ENCODE measurements around the gene SEC23A. TPM values are rescaled to one million over a fixed set of nuclear protein-coding genes. Genes with fewer than 3 reads are reported as not detected.
A peak's percentile ranks its signal among the peaks of the same experiment; 100 is the strongest.
"Not testable (repeated sequence)": the region's sequence is repeated elsewhere in the genome, so short reads cannot be mapped to it uniquely, and the experiment has no call there.

SEC23A gene
- polyA plus RNA-seq, 1 donor from 2014 or later: 23.0 TPM

DNA sequence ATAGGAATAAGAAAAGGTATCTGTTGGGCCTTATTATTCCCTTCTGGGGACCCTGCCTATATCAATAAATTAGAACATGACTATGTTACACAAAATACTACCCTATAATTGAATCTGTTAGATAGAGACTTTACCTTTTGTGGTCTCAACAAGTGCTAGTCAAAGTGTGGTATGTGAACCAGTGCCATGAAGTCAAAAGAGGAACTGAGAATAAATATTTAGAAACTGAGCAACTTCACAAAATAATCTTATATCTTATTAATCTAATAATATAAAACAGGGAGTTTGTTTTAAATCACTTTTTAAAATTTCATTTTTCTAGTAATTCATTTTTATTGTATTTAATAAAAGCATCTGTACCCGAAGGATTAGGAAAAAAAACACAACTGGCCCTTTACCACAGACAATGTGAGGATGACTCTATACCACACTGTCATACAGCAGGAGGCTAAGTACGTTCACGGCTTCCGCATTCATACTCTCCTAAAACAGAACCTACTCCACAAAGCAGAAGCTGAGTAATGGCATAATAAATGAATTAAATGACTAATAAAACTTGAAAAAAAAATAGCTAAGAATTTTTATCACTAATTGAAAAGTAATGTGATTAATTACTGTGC is 42.1 kb downstream of the SEC23A start:
- peaks cover 0 to 4% (median 3%) of the 10 kb centered on the region in 3 donors for H3K9me3 Mint-ChIP-seq
- peaks cover 24% of the 10 kb centered on the region for H3K36me3 Mint-ChIP-seq
- peak overlapping the region in 2 of 3 donors; percentile 48 to 50 for H3K27ac Mint-ChIP-seq
- no peaks in the 10 kb centered on the region for H3K27me3 Mint-ChIP-seq
- no peak overlapping the region for H3K4me3 Mint-ChIP-seq
- peaks cover 11 to 23% (median 19%) of the 10 kb centered on the region in 3 donors for H3K4me1 Mint-ChIP-seq

DNA sequence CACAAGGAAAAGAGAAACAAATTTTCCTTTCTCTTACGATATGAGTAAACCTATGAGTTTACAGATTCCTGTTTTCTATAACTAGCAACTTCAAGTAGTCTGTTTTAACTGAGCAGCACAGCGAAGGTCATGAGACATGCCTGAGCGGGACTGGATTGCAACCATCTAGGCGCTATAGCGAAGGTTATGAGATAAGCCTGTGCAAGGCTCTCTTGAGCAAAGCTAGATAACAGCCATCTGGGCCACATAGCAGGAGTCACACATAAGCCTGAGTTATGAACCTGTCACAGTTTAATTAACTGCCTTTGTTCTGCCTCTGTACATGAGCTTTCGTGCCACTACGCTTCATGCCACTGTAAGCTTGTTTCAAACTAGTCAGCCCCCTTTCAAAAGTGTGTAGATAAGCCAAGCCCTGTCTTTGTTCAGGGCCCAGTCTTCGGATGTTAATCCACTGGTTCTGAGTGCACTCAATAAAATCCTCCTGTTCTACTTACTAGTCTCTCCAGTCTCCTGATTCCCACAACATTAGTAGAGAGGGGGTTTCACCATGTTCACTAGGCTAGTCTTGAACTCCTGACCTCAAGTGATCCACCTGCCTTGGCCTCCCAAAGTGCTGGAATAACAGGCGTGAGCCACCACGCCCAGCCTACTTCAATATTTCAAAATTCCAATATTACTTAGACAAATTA is 47.1 kb downstream of the SEC23A start:
- Mint-ChIP-seq H3K4me3 (peak overlapping the region in 1 of 4 donors; percentile 72), H3K27me3 (no peaks in the 10 kb centered on the region), H3K4me1 (peaks cover 6 to 13% (median 10%) of the 10 kb centered on the region in 3 donors), H3K9me3 (peaks cover 3 to 7% (median 7%) of the 10 kb centered on the region in 3 donors), H3K36me3 (peaks cover 20% of the 10 kb centered on the region), H3K27ac (peak overlapping the region in 1 of 3 donors; percentile 53)

DNA sequence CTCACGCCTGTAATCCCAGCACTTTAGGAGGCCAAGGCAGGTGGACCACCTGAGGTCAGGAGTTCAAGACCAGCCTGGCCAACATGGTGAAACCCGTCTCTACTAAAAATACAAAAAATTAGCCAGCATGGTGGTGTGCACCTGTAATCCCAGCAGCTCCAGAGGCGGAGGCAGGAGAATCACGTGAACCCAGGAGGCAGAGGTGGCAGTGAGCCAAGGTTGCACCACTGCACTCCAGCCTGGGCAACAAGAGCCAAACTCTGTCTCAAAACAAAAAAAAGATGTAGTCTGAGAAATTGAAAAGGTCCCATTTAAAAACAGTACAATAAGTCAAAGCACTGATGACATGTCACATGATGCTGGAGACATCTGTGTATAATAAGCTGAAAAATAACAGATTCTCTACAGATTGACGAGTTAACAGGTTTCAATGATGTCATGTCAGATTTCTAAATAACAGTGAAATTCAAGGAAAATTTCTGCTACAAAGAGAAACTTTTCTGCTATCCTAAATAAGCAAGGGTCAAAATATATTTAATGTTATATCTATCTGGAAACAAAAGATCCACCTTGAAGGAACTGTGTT is 50.1 kb downstream of the SEC23A start:
- not testable (repeated sequence) for H3K27me3 Mint-ChIP-seq, H3K27ac Mint-ChIP-seq, H3K4me1 Mint-ChIP-seq, H3K9me3 Mint-ChIP-seq, H3K4me3 Mint-ChIP-seq
- H3K36me3 Mint-ChIP-seq: peaks cover 16% of the 10 kb centered on the region

DNA sequence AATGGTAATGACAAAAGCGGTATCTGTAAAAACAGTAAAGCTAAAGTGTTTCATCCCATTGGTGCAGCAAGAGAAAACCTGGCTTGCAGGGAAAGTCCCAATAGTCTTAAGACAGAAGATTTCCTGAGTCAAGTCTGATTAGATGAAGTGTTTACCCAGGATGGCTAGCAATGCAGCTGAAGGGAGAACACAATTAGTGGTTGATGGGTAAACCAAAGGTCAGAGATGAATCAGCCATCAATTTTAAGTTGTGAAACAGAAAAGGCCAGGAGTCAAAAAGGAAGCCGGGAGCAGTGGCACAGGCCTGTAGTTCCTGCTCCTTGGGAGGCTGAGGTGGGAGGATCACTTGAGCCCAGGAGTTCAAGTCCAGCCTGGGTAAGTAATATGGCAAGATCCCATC is 52.6 kb downstream of the SEC23A start:
- Mint-ChIP-seq H3K27ac (no peak overlapping the region), H3K9me3 (peaks cover 0 to 4% (median 3%) of the 10 kb centered on the region in 3 donors), H3K27me3 (no peaks in the 10 kb centered on the region), H3K4me1 (no peaks in the 10 kb centered on the region), H3K4me3 (peak overlapping the region in 1 of 4 donors; percentile 17), H3K36me3 (peaks cover 16% of the 10 kb centered on the region)

DNA sequence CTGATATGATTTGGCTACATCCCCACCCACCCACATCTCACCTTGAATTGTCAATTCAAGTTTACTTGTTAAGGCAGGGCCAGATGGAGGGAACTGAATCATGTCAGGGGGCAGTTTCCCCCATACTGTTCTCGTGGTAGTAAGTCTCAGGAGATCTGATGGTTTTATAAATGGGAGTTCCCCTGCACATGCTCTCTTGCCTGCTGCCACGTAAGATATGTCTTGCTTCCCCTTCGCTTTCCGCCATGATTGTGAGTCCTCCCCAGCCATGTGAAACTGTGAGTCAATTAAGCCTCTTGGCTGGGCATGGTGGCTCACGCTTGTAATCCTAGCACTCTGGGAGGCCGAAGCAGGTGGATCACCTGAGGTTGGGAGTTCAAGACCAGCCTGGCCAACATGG is 57.1 kb downstream of the SEC23A start:
- H3K9me3 Mint-ChIP-seq, H3K4me3 Mint-ChIP-seq, H3K4me1 Mint-ChIP-seq, H3K27me3 Mint-ChIP-seq: not testable (repeated sequence)
- Mint-ChIP-seq H3K27ac (peak overlapping the region in 1 of 3 donors; percentile 39), H3K36me3 (peaks cover 13% of the 10 kb centered on the region)

DNA sequence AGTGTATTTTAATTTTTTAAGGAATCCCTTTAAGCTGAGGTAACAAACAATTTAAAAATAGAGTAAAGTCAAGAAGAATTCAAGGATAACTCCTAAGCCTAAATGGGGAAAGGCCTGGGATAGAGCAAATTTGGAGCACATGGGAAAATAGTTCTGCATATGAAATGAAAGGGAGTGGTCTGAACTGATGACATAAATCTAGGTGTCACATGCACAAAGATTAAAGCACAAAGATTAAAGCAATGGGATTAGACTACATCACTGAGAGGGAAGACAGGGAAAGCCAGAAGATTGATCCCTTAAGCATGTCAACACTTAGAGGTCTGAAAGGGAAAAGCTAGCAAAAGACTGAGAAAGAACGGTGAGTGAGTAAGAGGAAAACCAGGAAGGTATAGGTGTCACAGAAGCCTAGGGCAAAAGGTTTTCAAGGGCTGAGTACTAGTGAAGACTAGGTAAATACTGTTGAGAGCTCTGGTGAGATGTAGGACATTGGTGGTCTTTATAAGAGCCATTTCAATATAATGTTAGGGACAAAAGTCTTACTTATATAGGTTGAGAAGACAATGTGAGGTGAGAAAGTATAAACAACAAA is 59.6 kb downstream of the SEC23A start:
- H3K9me3 Mint-ChIP-seq: no peaks in the 10 kb centered on the region
- peaks cover 6 to 9% (median 6%) of the 10 kb centered on the region in 3 donors for H3K4me1 Mint-ChIP-seq
- no peak overlapping the region for H3K4me3 Mint-ChIP-seq
- H3K27me3 Mint-ChIP-seq: no peaks in the 10 kb centered on the region
- peaks cover 20% of the 10 kb centered on the region for H3K36me3 Mint-ChIP-seq
- H3K27ac Mint-ChIP-seq: no peak overlapping the region

DNA sequence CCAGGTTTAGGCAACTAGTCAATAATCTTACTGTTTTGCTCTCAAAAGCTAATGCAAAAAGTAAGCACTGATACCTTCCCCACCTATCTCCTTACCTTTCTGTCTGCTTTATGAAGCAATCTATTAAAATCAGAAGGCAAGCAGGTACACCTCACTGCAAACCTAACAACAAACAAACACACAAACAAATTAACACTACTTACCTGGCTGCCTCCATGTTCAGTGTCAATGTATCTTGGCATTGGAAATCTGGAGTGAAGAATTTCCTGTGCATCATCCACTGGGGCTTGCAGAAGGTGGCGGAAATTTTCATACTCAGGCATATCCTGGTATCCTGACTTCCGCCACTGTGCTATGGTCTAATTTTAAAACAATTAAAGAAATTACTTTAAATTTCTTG is 62.5 kb downstream of the SEC23A start:
- Mint-ChIP-seq H3K4me1 (peaks cover 6 to 9% (median 7%) of the 10 kb centered on the region in 3 donors), H3K9me3 (no peaks in the 10 kb centered on the region), H3K27ac (no peak overlapping the region), H3K36me3 (peaks cover 15% of the 10 kb centered on the region), H3K27me3 (no peaks in the 10 kb centered on the region), H3K4me3 (no peak overlapping the region)

DNA sequence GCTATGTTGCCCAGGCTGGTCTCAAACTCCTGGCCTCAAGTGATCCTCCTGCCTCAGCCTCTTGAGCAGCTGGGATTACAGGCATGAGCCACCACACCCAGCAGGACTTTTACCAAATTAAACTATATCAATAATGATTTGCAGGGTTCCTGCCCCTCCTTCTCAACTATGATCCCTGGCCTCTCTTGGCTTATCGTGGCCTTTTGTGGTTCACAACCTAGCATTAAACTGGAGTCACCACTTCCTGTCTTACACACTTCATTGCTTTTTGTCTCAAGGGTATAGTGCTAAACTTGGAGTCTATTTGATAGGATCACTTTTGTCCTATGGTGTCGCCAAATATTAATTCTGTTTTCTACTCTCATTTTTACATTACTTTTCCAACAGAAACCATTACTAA is 64.5 kb downstream of the SEC23A start:
- H3K4me1 Mint-ChIP-seq: peaks cover 6 to 9% (median 6%) of the 10 kb centered on the region in 3 donors
- peak overlapping the region in 1 of 4 donors; percentile 34 for H3K4me3 Mint-ChIP-seq
- H3K36me3 Mint-ChIP-seq: peaks cover 10% of the 10 kb centered on the region
- H3K9me3 Mint-ChIP-seq: no peaks in the 10 kb centered on the region
- H3K27ac Mint-ChIP-seq: peak overlapping the region in 1 of 3 donors; percentile 20
- no peaks in the 10 kb centered on the region for H3K27me3 Mint-ChIP-seq

DNA sequence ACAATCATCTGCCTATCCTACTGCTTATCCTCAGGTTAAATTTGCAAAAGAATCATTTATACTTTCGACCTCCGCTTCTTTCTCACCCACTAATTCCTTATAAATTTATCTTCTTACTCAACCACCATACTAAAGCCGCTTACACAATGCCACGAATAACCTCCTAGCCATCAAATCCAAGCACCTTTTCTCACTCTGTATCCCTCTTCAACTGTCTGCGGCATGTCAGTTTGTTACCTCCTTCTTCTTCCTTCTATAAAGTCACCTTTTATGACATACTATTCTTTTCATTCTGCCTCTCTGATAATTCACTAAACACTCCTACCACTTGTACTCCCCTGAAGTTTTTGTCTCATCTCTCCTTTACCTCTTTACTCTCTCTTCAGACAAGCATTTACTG is 66.3 kb downstream of the SEC23A start:
- no peaks in the 10 kb centered on the region for H3K9me3 Mint-ChIP-seq

DNA sequence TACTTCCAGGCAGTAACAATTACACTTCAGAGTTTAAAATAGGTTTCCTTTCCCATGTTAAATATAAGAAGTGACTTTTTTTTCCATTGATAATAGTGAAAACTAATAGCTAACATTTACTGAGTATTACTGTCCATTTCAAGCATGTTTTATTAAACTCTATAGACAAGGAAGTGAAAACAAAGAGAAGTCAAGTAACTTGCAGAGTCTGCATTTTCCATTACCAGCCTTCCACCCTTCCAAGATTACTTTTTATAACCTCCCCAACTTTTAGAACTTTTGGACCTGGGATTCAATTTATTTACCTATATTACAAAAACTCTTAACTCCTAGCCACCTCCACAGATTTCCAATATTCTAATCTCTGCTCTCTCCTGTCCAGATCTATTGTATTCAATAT is 67.7 kb downstream of the SEC23A start:
- H3K4me3 Mint-ChIP-seq: no peak overlapping the region
- H3K27ac Mint-ChIP-seq: no peak overlapping the region
- no peaks in the 10 kb centered on the region for H3K9me3 Mint-ChIP-seq
- H3K27me3 Mint-ChIP-seq: no peaks in the 10 kb centered on the region
- H3K4me1 Mint-ChIP-seq: peaks cover 6 to 9% (median 6%) of the 10 kb centered on the region in 3 donors
- peaks cover 18% of the 10 kb centered on the region for H3K36me3 Mint-ChIP-seq

More for the DNA sequence above, 66.3 kb downstream of the SEC23A start:
- Mint-ChIP-seq H3K27ac (no peak overlapping the region), H3K27me3 (no peaks in the 10 kb centered on the region), H3K4me3 (no peak overlapping the region), H3K4me1 (peaks cover 6 to 9% (median 6%) of the 10 kb centered on the region in 3 donors), H3K36me3 (peaks cover 13% of the 10 kb centered on the region)

DNA sequence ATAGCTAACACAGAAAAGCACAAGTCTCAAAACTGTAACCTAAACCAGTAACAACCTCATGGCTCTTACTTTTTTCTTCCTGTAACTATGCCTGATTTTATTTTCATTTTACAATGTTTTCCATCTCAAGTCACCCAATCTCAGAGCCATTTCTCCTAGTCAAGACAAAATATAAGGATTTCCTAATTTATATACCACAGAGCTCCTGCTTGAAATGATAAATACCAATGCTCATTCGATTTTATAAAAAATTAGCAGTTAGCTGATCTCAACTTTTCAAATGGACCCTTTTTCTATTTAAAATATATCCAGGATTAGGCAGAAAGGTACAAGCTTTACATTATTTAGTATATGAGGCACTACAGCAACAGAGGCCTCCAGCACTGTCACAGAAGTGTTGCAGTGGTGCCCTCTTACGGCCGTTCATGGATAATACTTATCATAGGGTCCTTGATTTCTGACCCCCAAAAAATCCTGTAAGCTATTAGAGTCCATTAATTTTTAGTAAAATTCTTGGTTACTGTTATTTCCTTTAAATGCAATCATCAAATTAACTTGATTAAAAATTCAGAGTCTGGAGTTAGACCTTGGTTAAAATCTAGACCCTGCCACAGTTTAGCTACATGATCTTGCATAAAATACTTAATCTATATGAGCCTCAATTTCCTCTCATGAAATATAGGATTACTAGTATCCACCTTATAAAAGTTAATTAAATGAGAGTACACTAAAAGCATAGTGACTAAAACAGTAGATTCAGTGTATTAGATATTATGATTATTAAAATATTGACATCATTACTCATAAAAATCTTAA is 68.3 kb downstream of the SEC23A start:
- H3K4me1 Mint-ChIP-seq: peaks cover 6 to 9% (median 6%) of the 10 kb centered on the region in 3 donors
- H3K27ac Mint-ChIP-seq: peak overlapping the region in 1 of 3 donors; percentile 18

DNA sequence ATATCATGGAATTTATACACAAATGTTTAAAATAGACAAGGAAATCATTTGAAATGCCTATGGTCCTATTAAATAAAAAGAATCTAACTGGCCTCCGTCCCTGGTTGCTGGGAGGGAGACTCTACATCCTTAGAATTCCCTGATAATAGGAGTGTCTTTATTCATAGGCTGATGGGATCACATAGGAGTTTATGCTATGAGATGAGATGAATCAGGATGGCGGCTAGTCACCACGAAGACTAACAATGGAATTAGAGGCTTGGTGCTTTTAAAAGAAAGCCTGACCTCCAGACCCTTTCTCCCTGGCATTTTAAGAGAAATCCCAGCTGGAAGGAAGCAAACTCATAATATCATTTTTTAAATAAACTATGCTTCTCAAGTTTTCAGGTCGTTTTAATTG is 69.7 kb downstream of the SEC23A start:
- no peak overlapping the region for H3K27ac Mint-ChIP-seq
- H3K4me3 Mint-ChIP-seq: no peak overlapping the region
- H3K4me1 Mint-ChIP-seq: peaks cover 0 to 4% (median 0%) of the 10 kb centered on the region in 3 donors
- peaks cover 9% of the 10 kb centered on the region for H3K36me3 Mint-ChIP-seq
- H3K9me3 Mint-ChIP-seq: no peaks in the 10 kb centered on the region
- no peaks in the 10 kb centered on the region for H3K27me3 Mint-ChIP-seq

More for the DNA sequence above, 68.3 kb downstream of the SEC23A start:
- no peak overlapping the region for H3K4me3 Mint-ChIP-seq
- H3K9me3 Mint-ChIP-seq: no peaks in the 10 kb centered on the region
- H3K27me3 Mint-ChIP-seq: no peaks in the 10 kb centered on the region
- peaks cover 18% of the 10 kb centered on the region for H3K36me3 Mint-ChIP-seq

DNA sequence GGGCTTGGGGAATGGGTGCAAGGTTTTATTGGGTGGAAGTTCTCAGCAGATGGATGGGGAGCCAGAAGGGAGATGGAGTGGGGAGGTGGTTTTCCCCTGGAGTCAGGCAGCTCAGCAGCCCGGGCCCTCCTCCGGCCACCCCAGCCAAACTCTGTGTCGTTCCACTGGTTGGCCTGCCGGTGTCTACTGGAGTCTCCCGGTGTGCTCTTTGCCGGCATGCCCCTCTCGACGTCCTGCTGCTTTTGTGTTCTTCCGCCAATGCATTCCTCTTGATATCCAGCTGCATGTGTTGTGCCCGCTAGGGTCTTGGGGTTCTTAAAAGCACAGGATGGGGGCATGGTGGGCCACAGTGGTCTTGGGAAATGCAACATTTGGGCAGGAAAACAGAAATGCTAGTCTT is 72.8 kb downstream of the SEC23A start:
- no peak overlapping the region for H3K27ac Mint-ChIP-seq
- no peaks in the 10 kb centered on the region for H3K27me3 Mint-ChIP-seq
- H3K4me1 Mint-ChIP-seq: peaks cover 0 to 3% (median 0%) of the 10 kb centered on the region in 3 donors
- H3K36me3 Mint-ChIP-seq: peaks cover 9% of the 10 kb centered on the region
- no peak overlapping the region for H3K4me3 Mint-ChIP-seq
- H3K9me3 Mint-ChIP-seq: no peaks in the 10 kb centered on the region

DNA sequence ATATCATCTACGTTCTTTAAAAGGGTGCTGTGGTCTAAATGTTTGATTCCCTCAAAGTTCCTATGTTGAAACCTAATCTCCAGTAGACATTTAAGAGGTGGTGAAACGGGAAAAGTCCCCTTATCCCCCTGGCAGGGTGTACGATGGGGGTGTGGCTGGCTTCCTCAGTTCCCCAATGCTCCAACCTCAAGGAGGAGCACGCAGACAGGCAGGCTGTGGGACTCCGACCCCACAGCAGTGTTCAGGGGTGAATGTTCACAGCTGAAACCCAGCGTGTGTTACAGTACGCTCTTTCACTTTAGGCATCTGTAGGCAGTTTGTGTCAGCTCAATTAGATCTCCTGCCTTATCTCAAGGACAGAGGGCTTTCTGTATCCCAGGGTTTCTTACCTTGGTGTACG is 73.2 kb downstream of the SEC23A start:
- Mint-ChIP-seq H3K4me1 (peaks cover 0 to 3% (median 0%) of the 10 kb centered on the region in 3 donors), H3K9me3 (no peaks in the 10 kb centered on the region), H3K36me3 (peaks cover 9% of the 10 kb centered on the region), H3K27me3 (no peaks in the 10 kb centered on the region), H3K4me3 (no peak overlapping the region), H3K27ac (no peak overlapping the region)
